GM11168 (cell line): Measurements from ENCODE around the gene FIGLA.

Experiments
- in situ Hi-C: fragments of 300-500 bp; cut with MboI; formaldehyde crosslinking; loops from one replicate; pipeline ENCODE4 v1.12.0; 2022; ENCODE audit warnings: low sequenced_read_pairs; ENCODE audit not compliant: unreplicated experiment

Gene FIGLA

DNA sequence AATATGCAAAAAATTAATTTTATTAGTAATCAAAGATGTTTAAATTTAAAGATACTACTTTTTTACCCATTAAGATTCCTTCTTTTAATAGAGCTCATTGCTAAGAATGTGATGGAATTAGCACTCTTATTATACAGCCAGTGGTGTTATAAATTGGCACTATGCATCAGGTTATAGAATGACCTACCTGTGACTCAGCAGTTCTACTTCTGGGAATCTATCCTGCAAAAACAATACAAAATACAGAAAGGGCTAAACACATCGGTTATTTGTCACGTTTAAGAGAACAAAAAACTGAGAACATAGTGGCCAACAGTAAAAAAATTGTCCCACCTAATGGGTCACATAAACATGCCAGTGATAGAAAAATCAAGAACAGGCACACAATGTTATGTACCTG lies 13.0 kb downstream of the FIGLA start:
- in situ Hi-C loops, result no loop called here

DNA sequence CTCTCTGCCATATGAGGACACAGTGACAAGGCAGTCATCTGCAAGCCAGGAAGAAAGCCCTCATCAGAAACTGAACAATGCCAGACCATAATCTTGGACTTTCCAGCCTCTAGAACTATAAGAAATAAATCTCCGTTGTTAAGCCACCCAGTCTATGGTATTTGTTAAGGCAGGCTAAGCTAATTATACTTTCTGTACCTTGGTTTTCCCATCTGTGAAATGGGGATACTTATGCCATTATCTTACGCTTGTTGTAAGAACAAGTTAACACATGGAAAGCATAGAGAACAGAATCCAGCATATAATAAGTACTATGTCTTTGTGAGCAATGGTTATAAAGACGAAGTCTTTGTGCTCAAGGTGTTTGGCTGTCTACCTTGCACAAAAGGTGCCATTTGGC lies 14.2 kb downstream of the FIGLA start:
- in situ Hi-C loops, result no loop called here

DNA sequence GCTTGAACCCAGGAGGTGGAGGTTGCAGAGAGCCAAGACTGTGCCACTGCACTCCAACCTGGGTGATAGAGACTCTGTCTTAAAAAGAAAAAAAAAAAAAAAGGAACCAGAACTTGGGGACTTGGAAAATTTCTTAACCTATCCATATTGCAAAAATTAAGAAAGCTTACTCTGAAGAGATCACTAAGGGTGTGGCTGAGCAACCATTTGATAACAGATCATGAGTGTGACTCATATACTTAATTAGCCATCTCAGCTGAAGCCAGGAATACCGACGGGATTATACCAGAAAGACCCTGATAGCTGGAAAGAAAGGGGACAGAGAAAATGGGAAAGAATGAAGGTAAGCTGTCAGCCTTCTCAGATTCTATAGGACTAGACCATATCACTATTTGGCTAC lies 15.3 kb downstream of the FIGLA start:
- in situ Hi-C loops, result no loop called here

DNA sequence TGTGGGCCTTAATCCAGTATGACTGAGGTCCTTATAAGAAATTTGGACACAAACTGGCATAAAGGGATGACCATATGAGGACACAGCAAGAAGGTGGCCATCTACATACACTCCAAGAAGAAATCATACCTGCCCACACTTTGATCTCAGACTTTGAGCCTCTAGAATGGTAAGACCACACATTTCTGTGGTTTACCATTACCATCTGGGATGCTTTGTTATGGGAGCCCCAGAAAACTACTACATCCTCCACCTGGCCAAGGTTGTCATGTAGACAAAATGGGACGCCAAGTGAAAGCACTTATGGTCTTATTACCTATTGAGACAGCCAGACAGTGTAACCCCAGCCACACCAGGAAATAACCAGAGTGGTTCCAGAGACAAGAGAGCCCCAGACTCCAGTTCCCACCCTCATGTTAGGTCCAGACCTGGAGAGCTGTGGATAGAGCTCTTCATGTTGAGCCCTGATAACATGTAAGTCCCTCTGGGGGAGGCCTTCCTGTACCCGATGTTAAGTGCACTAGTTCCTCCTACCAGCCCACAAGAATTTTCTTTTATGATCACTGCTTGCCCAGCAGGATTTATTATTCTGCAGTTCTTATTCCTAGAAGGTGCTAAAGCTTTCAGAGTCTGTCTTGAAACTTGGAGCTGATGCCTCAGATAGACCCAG lies 17.8 kb downstream of the FIGLA start:
- in situ Hi-C loops, result no loop called here

DNA sequence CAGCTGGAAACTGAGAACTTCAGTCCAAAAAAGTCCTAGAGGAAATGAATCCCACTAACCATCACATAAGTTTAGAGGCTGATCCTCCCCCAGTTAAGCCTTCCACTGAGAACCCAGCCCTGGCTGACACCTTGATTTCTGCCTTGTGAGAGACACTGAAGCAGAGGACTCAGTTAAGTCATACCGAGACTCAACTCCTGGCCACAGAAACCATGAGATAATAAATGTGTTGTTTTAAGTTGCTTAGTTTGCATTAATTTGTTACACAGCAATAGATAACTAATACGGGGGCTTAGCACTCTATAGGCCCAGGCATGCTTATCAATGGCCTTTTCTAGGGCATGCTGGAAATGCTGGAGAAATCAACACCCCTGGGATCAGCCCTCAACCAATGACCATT lies 19.0 kb downstream of the FIGLA start:
- in situ Hi-C loops, result no loop called here

DNA sequence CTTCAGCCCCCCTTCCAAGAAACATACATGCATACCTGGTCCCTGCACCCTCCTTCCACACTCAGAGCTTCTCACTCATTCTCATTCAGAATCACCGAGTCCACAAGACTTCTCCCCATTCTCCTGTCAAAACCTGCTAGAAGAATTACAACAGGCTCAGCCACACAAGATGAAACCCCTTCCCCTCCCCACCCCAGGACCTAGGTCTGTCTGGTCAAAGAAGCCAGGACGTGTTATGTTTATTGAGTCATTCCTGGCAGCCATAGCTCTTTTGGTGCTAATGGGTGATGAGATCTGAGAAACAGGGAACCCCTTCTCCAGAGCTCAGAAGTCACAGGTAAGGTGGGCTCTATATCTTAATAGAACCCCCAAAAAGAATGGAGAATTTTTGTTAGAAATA lies 21.0 kb downstream of the FIGLA start:
- in situ Hi-C loops, result no loop called here

DNA sequence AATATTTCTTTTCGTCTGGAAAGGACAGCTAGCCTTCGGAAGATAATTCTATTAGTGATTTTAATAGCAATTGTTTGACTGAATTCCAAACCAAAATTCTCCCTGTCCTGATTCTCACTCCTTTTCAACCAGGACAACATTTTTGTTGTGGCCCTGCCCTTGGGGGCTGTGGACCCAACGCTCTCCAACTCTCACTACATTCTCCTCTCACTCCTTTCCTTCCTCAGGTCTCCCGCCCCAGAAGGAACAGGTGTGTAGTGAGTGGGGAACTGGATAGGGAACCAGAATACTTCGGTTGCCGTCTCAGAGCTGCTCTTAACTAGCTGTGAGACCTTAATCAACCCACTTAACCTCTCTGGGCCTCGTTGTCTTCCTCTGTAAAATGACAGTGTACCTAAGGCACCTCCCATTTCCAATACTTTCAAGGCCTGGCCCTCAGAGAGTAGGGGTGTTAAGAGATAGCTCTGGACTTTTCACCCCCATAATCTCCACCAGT lies 21.8 kb downstream of the FIGLA start:
- in situ Hi-C loops, result no loop called here

DNA sequence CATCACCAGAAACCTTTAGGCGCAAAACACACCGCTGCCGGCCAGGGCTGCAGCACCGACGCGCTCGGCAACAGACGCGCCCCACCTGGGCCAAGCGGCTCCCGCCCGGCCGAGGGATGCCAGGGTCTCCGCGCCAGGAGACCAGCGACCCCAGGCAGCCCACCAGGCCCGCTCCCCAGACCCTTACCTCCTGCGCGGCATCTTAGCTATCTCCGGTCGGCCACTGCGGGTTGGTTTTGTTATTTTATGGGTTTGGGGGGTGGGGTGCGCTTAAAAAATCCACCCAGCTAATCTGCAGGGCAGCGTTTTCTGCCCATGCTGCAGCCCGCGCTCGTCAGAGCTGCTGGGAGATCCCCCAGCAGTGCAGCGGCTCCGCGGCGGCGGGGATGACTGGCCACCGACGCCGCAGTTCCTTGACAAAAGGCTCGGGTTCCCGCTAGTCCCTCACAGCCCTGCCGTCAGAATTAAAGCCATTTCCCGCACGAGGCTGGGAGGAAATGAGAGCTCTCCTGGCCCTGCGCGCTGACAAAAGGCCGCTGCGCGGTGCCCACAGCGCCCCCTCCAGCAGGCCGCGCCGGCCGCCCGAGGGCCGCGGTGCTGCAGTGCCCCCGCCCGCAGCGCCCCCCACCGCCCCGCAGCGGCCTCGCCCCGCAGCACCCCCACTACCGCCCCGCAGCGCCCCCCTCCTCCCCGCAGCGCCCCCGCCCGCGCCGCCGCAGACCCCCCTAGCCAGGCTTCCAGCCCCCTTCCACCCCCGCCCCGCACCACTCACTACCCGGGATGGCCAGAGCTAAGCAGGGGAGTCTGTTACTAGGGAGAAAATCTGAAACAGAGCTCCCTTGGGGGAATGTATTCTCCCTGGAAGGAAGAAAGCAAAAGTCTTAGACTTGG lies 22.5 kb downstream of the FIGLA start, which contains the start of gene ADD2:
Gene ADD2 (minus strand): TSS at position 502 of the 891 bp plus-strand sequence. CDS start 61,792 bp downstream, outside the sequence.
- in situ Hi-C loops, result no loop called here

DNA sequence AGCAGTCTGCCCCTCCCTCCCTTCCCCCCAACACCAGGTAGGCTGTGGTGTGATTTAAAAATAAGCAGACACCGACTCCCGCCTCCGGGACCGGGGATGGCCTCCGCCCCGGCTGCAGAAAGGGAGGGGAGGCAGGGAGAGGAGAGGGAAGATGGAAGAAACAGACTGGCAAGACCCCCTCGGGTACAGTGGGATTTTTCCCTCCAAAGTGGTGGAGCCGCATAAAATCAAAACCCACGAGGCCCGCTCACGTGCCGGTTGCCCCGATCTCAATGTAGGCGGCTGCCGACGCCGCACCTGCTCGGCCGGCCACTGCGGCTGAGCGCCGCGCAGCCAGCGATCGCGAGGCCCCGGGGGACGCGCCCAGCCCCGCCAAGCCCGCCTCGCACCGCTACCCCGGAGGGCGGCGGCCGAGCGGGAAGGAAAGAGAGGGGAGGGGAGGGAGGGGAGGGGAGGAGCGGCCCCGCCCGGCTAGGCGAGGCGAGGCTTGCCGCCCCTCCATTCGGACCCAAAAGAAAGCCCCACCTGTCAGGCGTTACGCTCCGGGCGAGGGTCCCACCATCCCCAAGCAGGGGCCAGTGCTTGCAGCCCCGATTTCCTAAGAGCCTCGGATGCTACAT lies 23.3 kb downstream of the FIGLA start:
- in situ Hi-C loops, result no loop called here

DNA sequence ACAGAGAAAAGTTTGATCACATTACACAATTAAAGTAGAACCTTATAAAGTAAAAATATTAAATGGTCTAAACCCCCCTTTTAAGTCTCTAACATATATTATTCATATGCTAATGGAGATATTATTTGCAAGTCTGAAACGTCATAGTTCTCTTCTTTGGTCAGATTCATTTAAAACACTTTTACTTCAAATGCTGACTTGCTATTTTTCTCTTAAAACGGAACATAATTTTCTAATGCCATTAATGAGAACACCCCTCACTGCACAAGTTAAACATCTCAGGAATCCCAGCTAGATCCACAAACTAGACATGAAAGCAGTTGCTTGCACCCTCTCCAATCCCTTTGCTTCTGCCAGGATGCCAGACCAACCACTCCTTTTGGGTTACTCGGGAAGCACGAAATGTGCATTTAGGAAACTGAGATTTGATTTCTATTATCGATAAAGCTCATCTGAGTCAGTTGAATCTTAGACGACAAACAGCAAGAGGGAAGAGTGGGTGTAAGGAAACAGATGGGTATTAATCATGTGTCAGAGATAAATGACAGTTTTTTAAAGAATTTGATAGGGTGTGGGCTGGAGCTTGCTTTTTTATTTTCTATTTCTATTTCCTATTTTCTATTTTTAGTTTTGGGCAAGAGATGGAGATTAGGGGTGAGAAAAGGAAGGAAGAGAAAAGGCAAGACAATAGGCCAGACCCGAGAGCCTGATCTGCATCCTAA lies 23.9 kb downstream of the FIGLA start:
- in situ Hi-C loops, result no loop called here

DNA sequence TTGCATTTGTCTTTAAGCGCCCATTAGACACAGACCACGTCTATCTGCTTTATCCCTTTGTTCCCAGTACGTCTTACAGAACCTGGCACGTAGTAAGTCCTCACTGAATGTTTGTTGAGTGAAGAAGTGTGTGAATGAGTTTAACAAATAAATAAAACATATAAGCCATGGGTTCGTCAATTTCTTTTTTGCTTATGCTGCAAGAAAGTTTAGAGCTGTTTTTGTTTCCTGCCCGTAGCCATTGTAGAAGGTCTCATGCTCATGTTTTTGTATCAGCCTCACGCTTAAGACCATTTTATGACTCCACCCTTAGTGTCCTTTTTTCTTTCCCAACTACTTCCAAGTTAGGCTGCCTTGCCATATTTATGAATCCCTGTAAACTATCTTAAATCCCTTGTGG lies 24.9 kb downstream of the FIGLA start:
- in situ Hi-C loops, result no loop called here

DNA sequence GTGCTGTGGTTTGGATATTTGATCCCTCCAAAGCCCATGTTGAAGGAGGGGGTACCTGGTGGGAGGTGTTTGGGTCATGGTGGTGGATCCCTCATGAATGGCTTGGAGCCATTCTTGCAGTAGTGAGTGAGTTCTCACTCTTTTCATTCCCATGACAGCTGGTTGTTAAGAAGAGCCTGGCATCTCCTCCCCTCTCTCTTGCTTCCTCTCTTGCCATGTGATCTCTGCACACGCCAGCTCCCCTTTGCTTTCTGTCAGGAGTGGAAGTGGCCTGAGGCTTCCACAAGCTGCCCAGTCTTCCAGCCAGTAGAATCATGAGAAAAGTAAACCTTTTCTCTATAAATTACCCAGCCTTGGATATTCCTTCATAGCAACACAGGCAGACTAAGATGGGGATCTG lies 31.0 kb downstream of the FIGLA start:
- in situ Hi-C loops, result no loop called here

DNA sequence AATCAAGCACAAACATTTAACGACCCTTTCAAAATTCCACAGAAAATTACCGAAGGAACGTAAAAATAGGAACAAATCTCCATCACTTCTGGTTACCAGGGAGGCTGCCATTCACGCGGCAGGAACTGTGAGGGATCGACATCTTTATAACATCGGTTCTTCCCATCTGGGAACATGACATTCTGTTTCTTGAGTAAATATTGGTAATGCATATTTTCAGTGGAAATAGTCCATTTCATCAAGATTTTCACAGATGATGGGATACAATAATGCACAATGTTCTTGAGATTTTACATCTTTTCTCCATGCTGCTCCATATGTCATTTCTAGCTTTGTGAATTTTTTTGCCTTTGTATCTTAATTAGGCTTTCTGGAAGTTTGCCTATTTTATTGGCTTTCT lies 32.5 kb downstream of the FIGLA start:
- in situ Hi-C loops, result no loop called here

DNA sequence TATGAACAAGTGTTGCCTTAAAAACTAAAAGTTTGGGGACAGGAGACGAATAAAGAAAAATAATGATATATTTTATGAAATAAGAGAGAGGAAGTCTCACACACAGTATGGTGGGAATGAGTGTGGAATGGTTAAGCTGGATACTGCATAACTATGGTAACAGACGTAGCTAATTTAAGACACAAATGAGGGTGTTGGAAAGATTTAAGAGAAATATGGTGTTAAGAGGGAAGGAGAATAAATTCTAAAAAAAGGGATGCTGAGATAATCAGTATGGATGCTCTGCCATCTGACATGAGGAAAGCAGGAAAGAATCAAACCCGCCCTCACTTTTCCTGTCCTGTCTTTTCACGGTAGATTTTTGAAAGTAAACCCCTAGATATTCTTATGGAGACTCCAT lies 33.1 kb downstream of the FIGLA start:
- in situ Hi-C loops, result no loop called here

DNA sequence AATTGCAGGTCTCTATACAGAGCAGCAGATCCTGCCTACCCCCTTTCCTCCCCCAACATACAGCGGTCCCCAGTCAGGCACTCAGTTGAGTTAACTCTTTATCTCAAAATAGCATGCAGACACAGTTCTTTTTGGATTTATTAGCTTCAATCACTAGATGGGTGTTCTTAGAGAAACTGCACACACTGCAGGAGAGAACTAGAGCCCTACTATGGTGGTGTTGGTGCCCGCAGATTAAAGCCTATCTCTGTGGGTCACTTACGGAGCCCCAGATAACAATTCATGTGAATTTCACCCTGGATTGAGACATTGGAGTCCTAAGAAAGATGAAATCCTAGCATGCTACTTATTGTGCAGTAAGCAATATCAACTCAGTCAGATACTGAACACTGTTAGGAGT lies 34.3 kb downstream of the FIGLA start:
- in situ Hi-C loops, result no loop called here

DNA sequence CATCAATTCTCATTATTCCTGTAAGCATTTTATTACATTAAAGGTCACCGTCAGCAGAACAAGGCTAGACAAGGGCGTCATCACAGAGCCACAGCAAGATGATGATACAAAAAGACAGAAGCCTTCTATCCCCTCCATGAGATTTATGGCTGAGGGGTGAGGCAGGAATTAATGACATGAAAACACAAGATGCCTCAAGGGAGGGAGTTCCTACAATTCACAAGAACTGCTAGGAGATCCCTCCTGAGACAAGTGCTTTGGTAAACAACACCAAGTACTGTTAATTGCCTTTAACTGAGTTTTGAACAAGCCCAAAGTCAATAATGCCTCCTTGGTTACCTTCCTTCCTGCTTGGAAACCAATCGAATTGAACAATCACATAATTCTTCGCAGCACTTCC lies 36.5 kb downstream of the FIGLA start:
- in situ Hi-C loops, result no loop called here

DNA sequence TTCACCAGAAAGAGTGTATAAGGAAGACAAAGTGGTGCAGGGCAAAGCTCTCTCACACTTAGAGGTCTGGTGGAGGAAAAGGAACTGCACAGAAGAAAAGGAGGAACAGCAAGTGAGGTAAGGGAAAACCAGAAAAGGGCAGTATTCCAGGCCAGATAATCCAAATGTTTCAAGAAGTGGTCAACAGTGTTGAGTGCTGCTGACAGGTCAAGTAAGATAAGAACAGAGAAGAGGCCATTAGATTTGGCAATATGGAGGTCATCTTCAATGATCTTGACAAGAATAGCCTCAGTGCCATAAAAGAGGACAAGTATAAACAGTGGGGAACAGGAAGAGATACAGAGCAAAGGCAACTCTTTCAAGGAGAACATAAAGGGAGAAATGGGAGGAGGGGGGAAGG lies 37.4 kb downstream of the FIGLA start:
- in situ Hi-C loops, result no loop called here

DNA sequence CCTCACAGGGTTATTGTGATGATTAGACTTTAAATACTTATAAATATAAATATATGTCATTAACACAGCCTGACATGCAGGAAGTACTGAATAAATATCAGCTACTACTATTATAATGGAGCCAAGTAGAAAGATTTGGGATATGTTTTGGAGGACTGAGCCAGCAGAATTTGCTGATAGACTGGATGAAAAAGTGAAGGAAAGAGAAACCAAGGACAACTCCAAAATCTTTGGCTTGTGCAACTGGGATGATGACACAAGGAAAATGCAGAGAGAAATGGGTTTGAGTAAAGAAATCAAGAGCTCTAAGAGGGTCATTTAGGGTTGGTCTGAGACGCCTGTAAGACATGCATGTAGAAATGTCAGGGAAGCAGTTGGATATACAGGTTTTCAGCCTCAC lies 38.0 kb downstream of the FIGLA start:
- in situ Hi-C loops, result no loop called here

DNA sequence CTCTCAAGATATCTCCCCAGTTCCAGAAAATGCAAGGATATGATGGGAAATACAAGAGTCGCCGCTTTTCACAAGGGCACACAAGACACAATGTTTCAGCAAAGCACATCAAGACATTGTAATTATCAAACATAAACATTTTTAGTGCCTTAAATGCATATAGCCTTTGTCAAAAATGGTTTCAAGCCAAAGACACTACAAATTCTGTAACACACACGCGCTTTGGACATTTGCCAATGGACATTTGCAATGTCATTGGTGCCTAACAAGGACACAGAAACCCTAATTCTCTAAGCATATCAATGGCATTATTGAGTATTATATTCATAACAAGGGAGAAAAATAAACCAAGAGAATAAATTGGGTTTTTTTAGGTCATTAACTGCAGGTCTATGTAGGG lies 38.6 kb downstream of the FIGLA start:
- in situ Hi-C loops, result no loop called here

DNA sequence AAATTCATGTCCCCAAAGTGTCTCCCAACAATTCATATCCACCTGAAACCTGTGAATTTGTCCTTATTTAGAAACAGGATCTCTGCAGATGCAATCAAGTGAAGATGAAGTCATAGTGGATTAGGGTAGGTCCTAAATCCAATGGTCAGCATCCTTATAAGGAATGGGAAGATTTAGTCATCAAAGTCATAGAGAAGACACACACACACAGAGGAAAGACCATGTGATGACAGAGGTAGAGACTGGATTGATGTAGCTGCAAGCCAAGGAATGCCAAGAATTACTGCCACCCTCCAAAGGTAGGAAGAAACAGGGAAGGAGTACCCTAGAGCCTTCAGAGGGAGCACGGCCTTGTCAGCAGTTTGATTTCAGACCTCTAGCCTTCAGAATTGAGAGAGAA lies 40.1 kb downstream of the FIGLA start:
- in situ Hi-C loops, result no loop called here
